Stimulated activated CD4-positive, alpha-beta T cell treated with anti-CD3 and anti-CD28 coated beads, Interleukin-15, amount 100 ng/mL, for 48 hours (primary cell): Measurements from ENCODE around the gene MICAL2.

ENCODE experiments used
- DNase-seq, 2 donors: peaks; one replicate each; pipeline ENCODE4 v3.0.0-alpha.2; 2020; ENCODE audit warnings: low read depth in 2 of 2

Gene MICAL2

DNA sequence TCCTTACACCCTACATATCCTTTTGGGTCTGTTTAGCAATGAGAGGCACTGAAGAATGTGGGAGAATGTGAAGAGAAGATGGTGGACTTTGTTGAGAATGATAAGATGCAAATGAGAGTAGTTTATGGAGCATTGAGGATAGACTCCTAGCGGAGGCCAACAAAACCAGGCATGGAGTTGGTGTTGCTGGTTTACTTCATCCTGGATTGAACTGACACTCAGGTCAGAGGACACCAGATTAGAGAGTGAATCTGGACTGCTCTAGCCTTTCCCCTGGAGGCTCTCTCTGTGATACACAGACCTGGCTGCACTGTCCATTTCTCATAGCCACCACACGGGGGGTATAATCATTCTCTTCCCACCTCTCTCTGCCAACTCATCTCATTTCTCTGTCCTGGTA, 98.7 kb downstream of the MICAL2 start:
- no peak for DNase-seq

DNA sequence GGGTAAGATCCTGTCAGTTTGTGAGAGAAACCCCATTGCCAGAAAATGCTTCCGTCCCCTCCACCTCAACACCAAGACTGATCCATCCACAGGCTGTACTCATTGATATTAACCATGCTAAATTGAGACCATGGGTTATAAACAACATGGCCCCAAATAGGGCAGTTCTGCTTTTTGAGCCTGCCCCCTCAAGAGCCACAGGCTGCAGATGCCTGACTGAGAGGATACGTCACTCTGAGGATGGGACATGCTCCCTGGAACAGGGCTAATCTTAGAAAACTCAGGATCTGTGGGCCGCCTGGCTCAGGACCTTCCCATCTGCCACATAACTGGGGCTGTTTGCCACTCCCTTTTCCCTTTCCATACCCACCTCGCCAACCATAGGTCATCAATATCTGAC, 99.8 kb downstream of the MICAL2 start:
- DNase-seq: no peak

DNA sequence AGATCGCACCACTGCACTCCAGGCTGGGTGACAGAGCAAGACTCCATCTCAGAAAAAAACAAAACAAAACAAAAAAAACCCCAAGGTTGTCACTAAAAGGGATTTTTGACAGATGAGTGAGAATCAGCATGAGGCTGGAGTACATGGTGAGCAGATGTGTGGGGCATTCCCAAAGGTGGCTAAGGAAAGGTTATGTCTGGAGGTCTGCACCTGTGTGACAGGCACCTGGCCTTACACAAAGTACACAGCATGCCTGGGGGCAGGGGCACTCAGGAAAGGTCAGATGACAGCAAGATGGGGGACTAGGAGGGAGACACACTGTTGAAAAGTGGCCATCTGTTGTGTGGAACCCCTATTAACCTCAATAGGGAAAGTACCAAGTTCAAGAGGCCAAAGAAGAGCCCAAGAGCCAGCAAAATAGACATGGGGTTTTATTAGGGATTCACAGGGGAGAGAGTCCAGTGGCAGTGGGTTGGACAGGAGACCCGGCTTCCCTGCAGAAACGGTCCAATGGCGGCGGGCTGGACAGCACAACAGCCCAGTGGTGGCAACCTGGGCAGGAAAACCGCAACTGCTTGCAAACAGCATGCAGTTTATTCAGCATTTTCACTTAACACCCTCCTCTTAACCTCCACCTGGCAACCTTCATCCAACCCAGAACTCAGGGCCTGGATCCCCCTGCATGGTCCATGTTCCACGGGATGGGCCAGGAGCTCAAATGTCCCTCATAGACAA, 101.1 kb downstream of the MICAL2 start:
- DNase-seq: no peak

DNA sequence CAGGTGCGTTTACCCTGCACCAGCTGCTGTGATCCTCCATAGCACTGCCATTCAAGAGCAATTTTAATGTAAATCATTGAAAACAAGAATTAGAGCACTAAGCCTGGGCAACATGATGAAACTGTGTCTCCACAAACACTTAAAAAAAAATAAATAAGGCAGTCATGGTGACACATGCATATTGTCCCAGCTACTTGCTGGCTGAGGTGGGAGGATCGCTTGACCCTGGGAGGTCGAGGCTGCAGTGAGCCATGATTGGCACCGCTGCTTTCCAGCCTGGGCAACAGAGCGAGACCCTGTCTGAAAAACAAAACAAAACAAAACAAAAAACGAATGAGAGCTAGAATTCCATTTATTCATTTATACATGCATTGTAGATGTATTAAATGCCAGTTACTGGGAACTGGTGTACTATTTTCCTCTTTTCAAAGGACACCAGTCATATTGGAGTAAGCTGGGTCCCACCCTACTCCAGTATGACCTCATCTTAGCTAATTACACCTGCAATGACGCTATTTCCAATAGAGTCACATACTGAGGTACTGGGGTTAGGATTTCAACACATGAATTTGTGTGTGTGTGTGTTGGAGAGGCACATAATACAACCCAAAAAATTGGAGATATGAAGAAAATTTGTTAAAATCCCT, 101.9 kb downstream of the MICAL2 start:
- DNase-seq: no peak

DNA sequence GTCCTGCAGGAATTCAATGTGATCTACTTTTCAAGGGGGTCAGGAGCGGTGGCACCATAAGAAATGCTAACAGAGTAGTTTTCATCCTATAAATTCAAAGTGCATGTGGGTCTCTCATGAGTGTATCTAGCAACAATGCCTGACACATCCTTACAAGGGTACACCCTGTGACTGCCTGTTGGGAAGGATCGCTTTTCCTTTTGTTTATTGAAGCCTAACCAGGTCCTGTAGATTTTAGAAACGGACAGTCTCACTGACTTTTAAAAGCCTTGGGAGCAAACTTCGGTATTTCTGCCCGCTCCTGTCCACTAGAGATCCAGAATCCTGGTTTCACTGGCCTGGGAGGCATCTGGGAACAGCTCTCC, 102.4 kb downstream of the MICAL2 start:
- DNase-seq: no peak

DNA sequence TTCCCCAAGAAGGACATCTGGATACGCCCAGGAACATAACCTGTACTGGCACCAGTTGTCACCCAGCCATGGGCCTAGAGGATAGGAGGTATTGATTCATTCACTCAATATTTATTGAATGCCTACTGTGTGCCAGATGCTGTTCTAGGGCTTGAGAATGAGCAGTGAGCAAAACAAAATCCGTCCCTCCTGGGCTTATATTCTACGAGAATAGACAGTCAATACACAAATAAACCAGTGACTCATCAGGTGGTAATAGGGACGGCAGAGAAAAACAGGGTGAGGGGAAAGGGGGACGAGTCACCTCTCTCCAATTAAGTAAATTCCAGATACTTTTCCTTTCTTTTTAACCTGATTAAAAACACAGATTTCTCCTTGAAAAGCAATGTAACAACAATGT, 103.5 kb downstream of the MICAL2 start:
- DNase-seq: no peak

DNA sequence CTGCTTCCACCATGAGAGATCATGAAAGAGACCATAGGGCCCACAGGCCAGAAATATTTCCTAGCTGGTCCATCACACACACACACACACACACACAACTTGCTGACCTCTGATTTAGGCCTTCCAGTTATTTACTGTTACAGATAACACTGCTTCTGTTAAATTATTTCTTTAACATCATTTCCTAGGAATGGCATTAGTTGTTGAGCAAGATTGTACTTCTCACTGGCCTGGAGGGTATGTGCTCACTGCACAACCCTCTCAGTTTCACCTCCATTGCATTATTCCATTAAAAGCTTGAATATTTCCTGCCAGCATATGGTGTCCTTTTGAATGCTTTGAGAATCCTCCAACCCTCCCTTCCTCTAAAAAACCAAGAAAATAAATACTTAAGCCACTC, 104.4 kb downstream of the MICAL2 start:
- DNase-seq: no peak

DNA sequence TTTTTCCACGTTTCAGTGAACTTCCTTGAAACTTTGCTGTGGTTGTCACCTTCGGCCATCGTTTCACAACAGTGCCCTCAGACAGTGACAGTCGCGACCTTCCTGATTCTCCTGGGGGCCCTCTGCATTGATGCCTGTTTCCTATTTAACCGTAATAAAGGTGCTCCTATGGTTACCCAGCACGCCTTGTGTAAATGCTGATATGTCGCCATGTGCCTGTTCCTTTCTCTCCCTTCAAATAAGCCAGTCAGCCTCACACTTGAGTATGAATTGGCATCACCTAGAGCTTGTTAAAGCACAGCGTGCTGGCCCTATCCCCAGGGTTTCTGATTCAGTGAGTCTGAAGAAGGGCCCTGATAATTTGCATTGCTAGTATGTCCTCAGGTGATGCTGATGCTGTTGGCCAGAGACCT, 104.8 kb downstream of the MICAL2 start:
- DNase-seq: no peak

DNA sequence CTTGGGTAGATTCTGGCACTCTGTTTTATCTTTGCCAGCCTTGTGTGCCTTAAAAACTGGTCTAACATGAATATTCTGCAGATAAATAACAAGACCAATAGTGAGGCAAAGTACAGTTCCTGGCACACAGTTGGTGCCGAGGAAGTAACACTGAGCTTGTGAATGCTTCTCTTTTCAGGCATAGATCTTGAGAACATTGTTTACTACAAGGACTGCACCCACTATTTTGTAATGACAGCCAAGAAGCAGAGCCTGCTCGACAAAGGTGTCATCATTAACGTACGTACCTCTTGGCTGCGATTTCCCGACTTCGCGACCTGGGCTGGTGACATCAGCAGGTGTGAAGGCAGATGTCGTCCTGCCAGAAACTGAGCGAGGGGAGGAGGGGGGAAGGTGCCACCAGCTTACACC, 105.7 kb downstream of the MICAL2 start:
- no peak for DNase-seq

DNA sequence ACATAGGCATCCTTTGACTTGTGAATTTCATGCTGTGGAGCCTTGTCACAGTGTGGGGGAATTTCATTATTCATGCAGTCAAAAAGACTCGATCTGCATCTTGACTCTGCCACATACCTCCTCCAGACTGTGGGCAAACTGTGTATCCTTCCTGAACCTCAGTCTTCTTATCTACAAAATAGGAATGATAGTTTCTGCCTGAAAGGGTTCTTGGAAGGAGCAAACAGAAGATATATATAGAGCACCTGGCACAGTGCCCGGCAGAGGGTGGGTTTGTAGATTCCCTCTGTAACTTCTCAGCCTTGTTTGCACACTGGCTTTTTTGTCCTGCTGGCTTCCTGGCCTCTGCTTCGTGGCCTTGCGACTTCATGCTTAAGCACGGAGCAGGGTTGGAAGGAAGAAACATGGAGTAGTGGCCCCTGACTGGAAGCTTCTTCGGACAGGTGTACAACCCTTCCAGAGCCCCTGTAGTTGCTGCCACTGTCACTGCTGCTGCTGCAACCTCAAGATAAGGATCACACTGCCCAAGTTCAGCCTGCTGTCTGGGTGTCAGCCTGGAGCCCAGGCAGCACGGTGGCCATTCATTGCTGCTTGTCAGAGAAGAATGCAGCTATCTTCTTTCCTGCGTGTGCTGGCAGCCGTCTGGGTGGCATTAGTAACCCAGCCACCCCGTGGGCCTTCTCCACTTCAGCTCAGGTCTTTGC, 106.4 kb downstream of the MICAL2 start:
- no peak for DNase-seq

DNA sequence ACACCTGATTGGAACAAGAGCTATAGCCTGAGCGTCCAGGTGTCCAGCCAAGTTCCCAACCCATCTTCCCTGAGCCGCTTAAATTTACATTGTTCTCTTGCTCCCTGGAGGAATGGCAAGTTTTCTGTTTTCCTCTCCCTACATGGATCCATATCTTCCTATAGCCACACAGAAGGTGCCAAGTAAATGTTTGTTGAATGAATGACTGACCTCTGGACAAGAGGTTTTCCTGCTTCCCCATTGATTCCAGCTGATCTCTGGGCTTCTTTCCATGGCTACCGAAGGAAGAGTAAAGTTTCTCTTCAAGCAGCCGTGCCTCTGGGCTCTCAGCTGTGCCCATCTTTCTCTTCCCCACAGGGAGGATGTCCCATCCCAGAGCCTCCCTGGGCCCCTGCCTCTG, 107.5 kb downstream of the MICAL2 start:
- no peak for DNase-seq

DNA sequence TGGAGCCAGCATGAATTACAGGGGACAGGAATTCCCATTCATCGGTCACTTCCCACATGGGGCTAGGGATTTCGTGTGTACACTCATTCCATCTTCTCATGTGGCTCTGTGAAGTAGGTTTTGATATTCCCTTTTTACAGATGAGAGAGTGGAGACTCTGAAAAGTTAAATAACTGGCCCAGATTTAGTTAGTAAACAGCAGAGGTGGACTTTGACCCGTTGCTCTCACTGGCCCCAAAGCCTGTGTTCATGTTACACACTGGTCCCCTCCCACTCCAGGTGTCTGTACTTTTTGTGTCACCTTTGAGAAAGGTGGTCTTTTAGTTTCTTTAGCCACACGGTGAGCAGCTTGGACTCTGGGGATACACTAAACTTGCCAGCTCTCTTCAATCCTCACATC, 108.5 kb downstream of the MICAL2 start:
- DNase-seq: no peak

DNA sequence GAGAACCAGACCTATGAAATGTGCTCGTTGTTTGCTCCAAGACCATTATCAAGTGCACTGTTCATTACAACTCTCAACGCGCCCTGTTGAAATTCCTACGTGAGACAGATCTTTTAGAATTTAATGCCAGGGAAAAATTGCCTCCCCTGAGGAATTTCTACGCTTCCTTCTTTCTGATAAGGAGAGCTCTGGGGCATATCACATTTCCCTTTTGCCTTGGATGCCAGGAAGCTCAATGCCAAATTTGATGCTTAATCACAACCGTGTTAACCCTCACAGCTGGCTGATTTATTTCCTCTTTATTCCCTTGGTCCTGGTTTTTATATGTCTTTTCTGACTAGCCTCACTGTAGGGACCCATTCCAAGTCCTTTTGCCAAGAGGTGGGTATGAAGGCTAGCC, 109.4 kb downstream of the MICAL2 start:
- no peak for DNase-seq

DNA sequence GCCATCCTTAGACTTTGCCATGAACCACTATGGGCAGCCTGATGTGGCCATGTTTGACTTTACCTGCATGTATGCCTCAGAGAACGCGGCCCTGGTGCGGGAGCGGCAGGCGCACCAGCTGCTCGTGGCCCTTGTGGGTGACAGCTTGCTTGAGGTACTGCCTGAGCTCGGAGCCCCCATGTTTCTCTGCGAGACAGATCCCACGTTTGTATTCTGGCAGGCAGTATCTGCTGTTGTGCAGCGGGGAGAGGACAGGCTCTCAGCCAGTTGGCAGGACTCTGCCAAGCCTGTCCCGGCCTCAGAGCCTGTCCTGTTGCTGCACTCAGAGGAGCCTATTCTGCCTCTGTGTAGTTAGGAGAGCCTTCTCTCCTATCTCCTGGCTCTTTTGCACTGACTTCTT, 109.9 kb downstream of the MICAL2 start:
- DNase-seq: no peak

DNA sequence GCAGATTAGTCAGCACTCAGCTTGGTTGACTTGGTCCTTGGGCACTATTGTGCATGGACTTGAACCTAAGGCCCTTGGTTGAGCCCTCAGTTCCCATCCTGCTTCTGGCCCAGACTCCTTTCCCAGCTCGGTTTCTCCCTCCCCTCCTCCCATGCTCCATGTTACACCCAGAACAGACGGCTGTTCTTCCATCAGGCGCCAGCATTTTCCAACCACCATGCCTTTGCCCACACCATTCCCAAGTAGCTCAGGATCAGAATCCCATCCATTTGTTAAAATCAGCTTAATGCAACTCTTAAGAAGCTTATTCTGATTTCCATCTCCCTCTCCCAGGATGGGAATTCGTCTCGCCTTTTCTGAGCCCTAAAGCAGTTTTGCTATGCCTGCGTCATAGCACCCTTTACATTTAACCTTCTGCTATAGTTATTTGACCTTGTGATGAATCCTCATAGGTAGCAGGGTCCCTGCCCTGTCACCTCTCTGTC, 110.7 kb downstream of the MICAL2 start:
- no peak for DNase-seq

DNA sequence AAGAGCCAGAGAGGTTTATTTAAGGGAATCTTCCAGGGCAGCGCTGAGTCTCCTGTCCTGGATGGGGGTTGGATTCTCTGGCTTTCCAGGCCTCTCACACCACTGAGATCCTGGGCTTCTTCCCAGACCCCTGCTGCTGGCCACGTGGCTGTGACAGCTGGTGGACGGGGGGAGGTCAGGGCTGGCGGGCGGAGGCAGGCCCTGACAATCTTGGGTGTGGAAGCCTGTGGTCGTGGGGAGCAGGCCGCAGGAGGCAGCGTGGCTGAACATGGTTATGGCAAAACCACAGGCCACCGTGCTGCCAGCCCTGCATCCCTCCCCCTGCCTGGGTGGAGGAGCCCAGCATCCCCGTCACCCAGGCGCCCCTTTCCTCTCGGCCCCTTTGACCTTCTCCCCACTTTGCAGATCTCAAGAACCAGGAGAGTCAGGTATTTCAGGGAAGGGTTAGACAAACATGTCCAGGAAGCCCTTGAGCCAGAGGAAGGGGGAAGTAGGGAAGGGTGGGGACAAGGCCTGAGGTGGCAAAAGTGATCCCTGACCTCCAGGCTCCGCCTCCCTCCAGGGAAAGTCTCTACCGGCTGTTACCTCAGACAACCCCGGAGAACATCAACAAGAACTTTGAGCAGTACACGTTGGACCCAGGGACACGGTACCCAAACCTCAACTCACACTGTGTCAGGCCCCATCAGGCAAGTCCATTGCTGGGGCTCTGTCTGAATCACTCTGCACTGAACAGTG, 111.8 kb downstream of the MICAL2 start:
- no peak for DNase-seq

DNA sequence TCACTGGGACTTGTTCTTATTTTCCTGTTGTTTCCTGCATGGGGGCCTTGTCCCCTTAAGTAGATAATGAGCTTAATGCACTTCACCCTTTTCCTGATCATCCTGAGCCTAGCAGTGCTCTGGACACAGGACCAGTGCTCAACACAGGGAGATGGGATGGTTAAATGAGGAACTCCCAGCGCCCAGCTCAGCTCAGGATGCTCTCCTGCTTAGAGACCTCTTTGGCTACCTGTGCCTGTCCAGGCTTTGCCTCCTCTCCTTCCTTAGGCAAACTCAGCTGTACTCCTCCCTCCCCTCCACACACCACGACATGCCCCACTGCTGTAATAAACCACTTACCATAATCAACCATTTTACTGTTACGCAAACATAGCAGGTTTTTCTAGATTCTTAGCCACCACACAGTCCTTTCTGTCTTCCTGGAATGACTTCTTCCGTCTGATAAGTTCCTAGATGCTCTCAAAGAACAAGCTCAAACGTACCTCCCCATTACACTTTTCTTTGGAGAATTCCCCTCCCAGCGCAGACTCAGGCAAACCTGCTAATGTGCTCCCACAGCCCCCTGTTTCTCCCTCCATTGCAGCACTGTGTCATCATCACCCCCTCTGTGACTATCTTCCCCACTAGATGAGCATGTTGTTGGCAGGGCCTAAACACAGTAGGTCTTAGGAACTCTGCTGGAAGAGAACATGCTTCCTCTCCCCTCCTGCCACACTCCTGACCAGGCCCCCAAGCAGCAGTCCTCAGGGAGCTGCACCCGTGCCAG, 113.6 kb downstream of the MICAL2 start:
- no peak for DNase-seq

DNA sequence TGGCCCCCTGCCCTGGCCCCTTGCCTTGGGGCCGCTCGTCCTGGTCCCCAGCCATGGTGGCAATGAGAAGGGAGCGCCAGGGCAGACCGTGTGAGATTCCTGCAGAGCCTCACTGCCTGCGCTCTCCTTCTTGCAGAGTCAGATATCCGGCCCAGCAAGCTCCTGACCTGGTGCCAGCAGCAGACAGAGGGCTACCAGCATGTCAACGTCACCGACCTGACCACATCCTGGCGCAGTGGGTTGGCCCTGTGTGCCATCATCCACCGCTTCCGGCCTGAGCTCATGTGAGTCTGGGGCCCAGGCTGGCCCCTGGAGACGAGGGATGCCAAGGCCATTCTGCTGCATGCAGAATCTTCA, 114.1 kb downstream of the MICAL2 start:
- DNase-seq: peak; percentile 87 to 88

DNA sequence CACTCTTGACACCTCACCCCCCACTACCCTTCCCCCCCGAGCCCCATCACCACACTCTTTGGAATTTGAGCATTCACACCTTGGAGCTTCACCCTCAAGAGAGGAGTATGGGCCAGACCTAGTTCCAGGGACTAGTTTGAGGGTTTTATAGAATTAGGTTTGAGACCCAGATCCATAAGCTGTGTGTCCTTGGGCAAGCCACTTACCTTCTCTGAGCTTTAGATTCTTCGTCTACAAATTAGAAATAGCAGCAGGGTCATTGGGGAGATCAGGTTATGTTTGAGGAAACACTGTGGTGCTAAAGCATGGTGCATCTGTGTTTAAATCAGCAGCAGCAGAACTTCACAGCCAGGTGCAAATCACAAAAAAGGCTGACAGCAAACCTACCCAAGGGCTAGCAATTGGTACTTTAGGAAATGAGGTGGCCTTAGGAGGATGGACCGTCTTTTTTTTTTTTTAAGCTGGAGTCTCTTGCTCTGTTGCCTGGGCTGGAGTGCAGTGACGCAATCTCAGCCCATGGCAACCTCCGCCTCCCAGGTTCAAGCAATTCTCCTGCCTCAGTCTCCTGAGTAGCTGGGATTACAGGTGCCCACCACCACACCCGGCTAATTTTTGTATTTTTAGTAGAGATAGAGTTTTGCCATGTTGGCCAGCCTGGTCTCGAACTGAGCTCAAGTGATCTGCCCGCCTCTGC, 114.8 kb downstream of the MICAL2 start:
- no peak for DNase-seq

DNA sequence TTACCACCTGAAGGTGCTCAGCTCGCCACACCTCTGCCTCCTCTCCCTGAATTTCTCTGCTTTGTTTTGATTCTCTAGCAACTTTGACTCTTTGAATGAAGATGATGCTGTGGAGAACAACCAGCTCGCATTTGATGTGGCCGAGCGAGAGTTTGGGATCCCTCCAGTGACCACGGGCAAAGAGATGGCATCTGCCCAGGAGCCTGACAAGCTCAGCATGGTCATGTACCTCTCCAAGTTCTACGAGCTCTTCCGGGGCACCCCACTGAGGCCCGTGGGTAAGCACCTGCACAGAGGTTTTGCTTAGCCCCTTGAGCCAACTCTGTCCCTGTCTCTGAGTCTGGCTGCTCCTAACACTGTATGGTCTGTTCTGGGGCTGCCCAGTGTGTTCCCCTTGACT, 115.7 kb downstream of the MICAL2 start:
- DNase-seq: no peak
